ENCODE results near the gene DIAPH2.

The DIAPH2 gene

GRCh38 chrX:96978906-96979305, 294.3 kb downstream of the DIAPH2 start:
- Histone ChIP-seq H3K4me3 (ENCODE audit: control insufficient read depth in 1 of 7, extremely low read depth in 1 of 7, insufficient read depth in 4 of 7, low read depth in 2 of 7, low read length in 6 of 7) (no peak overlapping the region), H3K27ac (ENCODE audit: insufficient read depth in 1 of 2, low read depth in 1 of 2, low read length in 2 of 2, poor library complexity in 1 of 2, severe bottlenecking in 2 of 2) (no peak overlapping the region), H3K9me3 (ENCODE audit: control extremely low read depth in 1 of 5, control insufficient read depth in 4 of 5, insufficient read depth in 2 of 5, low read depth in 1 of 5, low read length in 4 of 5) (no peaks in the 10 kb centered on the region), H3K4me1 (ENCODE audit: control extremely low read depth in 1 of 4, control insufficient read depth in 4 of 4, insufficient read depth in 4 of 4, low read length in 3 of 4) (no peaks in the 10 kb centered on the region), H3K27me3 (replicated peaks in 2 of 5; ENCODE audit: control insufficient read depth in 4 of 5, insufficient read depth in 5 of 5, low read length in 4 of 5) (no peaks in the 10 kb centered on the region), H3K36me3 (ENCODE audit: control insufficient read depth in 4 of 4, insufficient read depth in 4 of 4, low read length in 3 of 4) (peaks cover 0 to 4% (median 0%) of the 10 kb centered on the region in 4 experiments)
- 50% methylated on average over 1 of the region's 1 CpG for WGBS (ENCODE audit: insufficient coverage)
- DNase-seq, result no peak
- ChIA-PET CTCF (no interaction called here), POLR2A (no interaction called here)

- DNase-seq, result no peak
- H3K4me1 ChIP-seq (ENCODE audit: control extremely low read depth in 1 of 4, control insufficient read depth in 4 of 4, insufficient read depth in 4 of 4, low read length in 3 of 4), result no peaks in the 10 kb centered on the region
- no peaks in the 10 kb centered on the region for H3K9me3 ChIP-seq (ENCODE audit: control extremely low read depth in 1 of 5, control insufficient read depth in 4 of 5, insufficient read depth in 2 of 5, low read depth in 1 of 5, low read length in 4 of 5)
- ChIA-PET CTCF (interaction anchor here (1.4 kb wide), 1 partner anchor 11 kb away, joined by 3 read pairs; no protein-coding TSS in a partner anchor), POLR2A (no interaction called here)
- no peaks in the 10 kb centered on the region for H3K27me3 ChIP-seq (replicated peaks in 2 of 5; ENCODE audit: control insufficient read depth in 4 of 5, insufficient read depth in 5 of 5, low read length in 4 of 5)
- H3K36me3 ChIP-seq (ENCODE audit: control insufficient read depth in 4 of 4, insufficient read depth in 4 of 4, low read length in 3 of 4), result peaks cover 0 to 4% (median 0%) of the 10 kb centered on the region in 4 experiments
- H3K27ac ChIP-seq (ENCODE audit: insufficient read depth in 1 of 2, low read depth in 1 of 2, low read length in 2 of 2, poor library complexity in 1 of 2, severe bottlenecking in 2 of 2), result no peak overlapping the region
- WGBS (ENCODE audit: insufficient coverage), result 72% methylated on average over 5 of the region's 5 CpGs
- H3K4me3 ChIP-seq (ENCODE audit: control insufficient read depth in 1 of 7, extremely low read depth in 1 of 7, insufficient read depth in 4 of 7, low read depth in 2 of 7, low read length in 6 of 7), result no peak overlapping the region
Measured at GRCh38 chrX:96979766-96980165, 295.1 kb downstream of the DIAPH2 start.

GRCh38 chrX:96982161-96982560, 297.5 kb downstream of the DIAPH2 start:
- no peaks in the 10 kb centered on the region for H3K9me3 ChIP-seq (ENCODE audit: control extremely low read depth in 1 of 5, control insufficient read depth in 4 of 5, insufficient read depth in 2 of 5, low read depth in 1 of 5, low read length in 4 of 5)
- DNase-seq, result peak in 1 of 3 donors; percentile 19
- no peaks in the 10 kb centered on the region for H3K27me3 ChIP-seq (replicated peaks in 2 of 5; ENCODE audit: control insufficient read depth in 4 of 5, insufficient read depth in 5 of 5, low read length in 4 of 5)
- H3K4me3 ChIP-seq (ENCODE audit: control insufficient read depth in 1 of 7, extremely low read depth in 1 of 7, insufficient read depth in 4 of 7, low read depth in 2 of 7, low read length in 6 of 7), result no peak overlapping the region
- ChIA-PET CTCF (no interaction called here), POLR2A (no interaction called here)
- no peak overlapping the region for H3K27ac ChIP-seq (ENCODE audit: insufficient read depth in 1 of 2, low read depth in 1 of 2, low read length in 2 of 2, poor library complexity in 1 of 2, severe bottlenecking in 2 of 2)
- peaks cover 0 to 4% (median 0%) of the 10 kb centered on the region in 4 experiments for H3K36me3 ChIP-seq (ENCODE audit: control insufficient read depth in 4 of 4, insufficient read depth in 4 of 4, low read length in 3 of 4)
- WGBS (ENCODE audit: insufficient coverage), result 56% methylated on average over 1 of the region's 1 CpG
- H3K4me1 ChIP-seq (ENCODE audit: control extremely low read depth in 1 of 4, control insufficient read depth in 4 of 4, insufficient read depth in 4 of 4, low read length in 3 of 4), result no peaks in the 10 kb centered on the region

GRCh38 chrX:96984538-96984937, 299.9 kb downstream of the DIAPH2 start:
- Histone ChIP-seq H3K4me1 (ENCODE audit: control extremely low read depth in 1 of 4, control insufficient read depth in 4 of 4, insufficient read depth in 4 of 4, low read length in 3 of 4) (no peaks in the 10 kb centered on the region), H3K36me3 (ENCODE audit: control insufficient read depth in 4 of 4, insufficient read depth in 4 of 4, low read length in 3 of 4) (no peaks in the 10 kb centered on the region), H3K27me3 (replicated peaks in 2 of 5; ENCODE audit: control insufficient read depth in 4 of 5, insufficient read depth in 5 of 5, low read length in 4 of 5) (no peaks in the 10 kb centered on the region), H3K9me3 (ENCODE audit: control extremely low read depth in 1 of 5, control insufficient read depth in 4 of 5, insufficient read depth in 2 of 5, low read depth in 1 of 5, low read length in 4 of 5) (no peaks in the 10 kb centered on the region), H3K27ac (ENCODE audit: insufficient read depth in 1 of 2, low read depth in 1 of 2, low read length in 2 of 2, poor library complexity in 1 of 2, severe bottlenecking in 2 of 2) (no peak overlapping the region), H3K4me3 (ENCODE audit: control insufficient read depth in 1 of 7, extremely low read depth in 1 of 7, insufficient read depth in 4 of 7, low read depth in 2 of 7, low read length in 6 of 7) (no peak overlapping the region)
- WGBS (ENCODE audit: insufficient coverage), result no CpG with 5 or more reads among the region's 3 CpGs
- POLR2A ChIA-PET, result no interaction called here
- CTCF ChIA-PET, result no interaction called here
- DNase-seq, result no peak

- Histone ChIP-seq H3K4me3 (ENCODE audit: control insufficient read depth in 1 of 7, extremely low read depth in 1 of 7, insufficient read depth in 4 of 7, low read depth in 2 of 7, low read length in 6 of 7) (no peak overlapping the region), H3K9me3 (ENCODE audit: control extremely low read depth in 1 of 5, control insufficient read depth in 4 of 5, insufficient read depth in 2 of 5, low read depth in 1 of 5, low read length in 4 of 5) (no peaks in the 10 kb centered on the region), H3K4me1 (ENCODE audit: control extremely low read depth in 1 of 4, control insufficient read depth in 4 of 4, insufficient read depth in 4 of 4, low read length in 3 of 4) (no peaks in the 10 kb centered on the region), H3K36me3 (ENCODE audit: control insufficient read depth in 4 of 4, insufficient read depth in 4 of 4, low read length in 3 of 4) (no peaks in the 10 kb centered on the region), H3K27ac (ENCODE audit: insufficient read depth in 1 of 2, low read depth in 1 of 2, low read length in 2 of 2, poor library complexity in 1 of 2, severe bottlenecking in 2 of 2) (no peak overlapping the region), H3K27me3 (replicated peaks in 2 of 5; ENCODE audit: control insufficient read depth in 4 of 5, insufficient read depth in 5 of 5, low read length in 4 of 5) (no peaks in the 10 kb centered on the region)
- WGBS (ENCODE audit: insufficient coverage), result no CpG with 5 or more reads among the region's 2 CpGs
- ChIA-PET CTCF (no interaction called here), POLR2A (no interaction called here)
- no peak for DNase-seq
Measured at GRCh38 chrX:96985046-96985445, 300.4 kb downstream of the DIAPH2 start.

GRCh38 chrX:96987228-96987627, 302.6 kb downstream of the DIAPH2 start:
- H3K9me3 ChIP-seq (ENCODE audit: control extremely low read depth in 1 of 5, control insufficient read depth in 4 of 5, insufficient read depth in 2 of 5, low read depth in 1 of 5, low read length in 4 of 5), result no peaks in the 10 kb centered on the region
- WGBS (ENCODE audit: insufficient coverage), result no CpG with 5 or more reads among the region's 1 CpG
- H3K36me3 ChIP-seq (ENCODE audit: control insufficient read depth in 4 of 4, insufficient read depth in 4 of 4, low read length in 3 of 4), result no peaks in the 10 kb centered on the region
- no peak overlapping the region for H3K4me3 ChIP-seq (ENCODE audit: control insufficient read depth in 1 of 7, extremely low read depth in 1 of 7, insufficient read depth in 4 of 7, low read depth in 2 of 7, low read length in 6 of 7)
- ChIA-PET CTCF (no interaction called here), POLR2A (no interaction called here)
- no peak for DNase-seq
- H3K27me3 ChIP-seq (replicated peaks in 2 of 5; ENCODE audit: control insufficient read depth in 4 of 5, insufficient read depth in 5 of 5, low read length in 4 of 5), result no peaks in the 10 kb centered on the region
- H3K4me1 ChIP-seq (ENCODE audit: control extremely low read depth in 1 of 4, control insufficient read depth in 4 of 4, insufficient read depth in 4 of 4, low read length in 3 of 4), result no peaks in the 10 kb centered on the region
- no peak overlapping the region for H3K27ac ChIP-seq (ENCODE audit: insufficient read depth in 1 of 2, low read depth in 1 of 2, low read length in 2 of 2, poor library complexity in 1 of 2, severe bottlenecking in 2 of 2)

GRCh38 chrX:96989830-96990571, 305.4 kb downstream of the DIAPH2 start:
- Histone ChIP-seq H3K36me3 (ENCODE audit: control insufficient read depth in 4 of 4, insufficient read depth in 4 of 4, low read length in 3 of 4) (no peaks in the 10 kb centered on the region), H3K4me3 (ENCODE audit: control insufficient read depth in 1 of 7, extremely low read depth in 1 of 7, insufficient read depth in 4 of 7, low read depth in 2 of 7, low read length in 6 of 7) (no peak overlapping the region), H3K27ac (ENCODE audit: insufficient read depth in 1 of 2, low read depth in 1 of 2, low read length in 2 of 2, poor library complexity in 1 of 2, severe bottlenecking in 2 of 2) (no peak overlapping the region), H3K9me3 (ENCODE audit: control extremely low read depth in 1 of 5, control insufficient read depth in 4 of 5, insufficient read depth in 2 of 5, low read depth in 1 of 5, low read length in 4 of 5) (no peaks in the 10 kb centered on the region), H3K4me1 (ENCODE audit: control extremely low read depth in 1 of 4, control insufficient read depth in 4 of 4, insufficient read depth in 4 of 4, low read length in 3 of 4) (no peaks in the 10 kb centered on the region), H3K27me3 (replicated peaks in 2 of 5; ENCODE audit: control insufficient read depth in 4 of 5, insufficient read depth in 5 of 5, low read length in 4 of 5) (no peaks in the 10 kb centered on the region)
- no peak for DNase-seq
- 96% methylated on average over 3 of the region's 5 CpGs for WGBS (ENCODE audit: insufficient coverage)
- ChIA-PET CTCF (interaction anchor here (1.3 kb wide), 1 partner anchor 50 kb away, joined by 3 read pairs; no protein-coding TSS in a partner anchor), POLR2A (no interaction called here)

Data from common myeloid progenitor, CD34-positive (primary cell).